Measurements from ENCODE around the gene FBLN2.

Gene FBLN2

GRCh38 chr3:13532631-13533030 lies 16.3 kb upstream of the FBLN2 start:
- Histone ChIP-seq H3K36me3 (ENCODE audit: control insufficient read depth in 1 of 2, insufficient read depth in 2 of 2, low read depth in 1 of 2, low read length in 2 of 2) (no peaks in the 10 kb centered on the region), H3K4me2 (ENCODE audit: low read length, poor library complexity, severe bottlenecking) (no peak overlapping the region), H4K91ac (ENCODE audit: low read length) (no peak overlapping the region), H2BK120ac (ENCODE audit: low read depth, low read length) (no peak overlapping the region), H2BK15ac (ENCODE audit: low read depth, poor library complexity, severe bottlenecking) (no peak overlapping the region), H3K4ac (ENCODE audit: low read depth in 1 of 2, low read length in 2 of 2) (no peak overlapping the region), H4K8ac (ENCODE audit: low read length) (no peak overlapping the region), H3K23ac (ENCODE audit: low read length in 2 of 2) (no peak overlapping the region), H3K27ac (ENCODE audit: low read length, poor library complexity, severe bottlenecking) (no peak overlapping the region), H2BK12ac (ENCODE audit: low read length in 2 of 2) (no peak overlapping the region), H3K4me1 (ENCODE audit: control insufficient read depth, insufficient read depth, low read depth, low read length) (peaks cover 17% of the 10 kb centered on the region), H3K79me1 (replicated peaks; ENCODE audit: low read length, poor library complexity, severe bottlenecking) (no peaks in the 10 kb centered on the region), H2AK5ac (ENCODE audit: low read length, severe bottlenecking) (no peak overlapping the region), H3K4me3 (ENCODE audit: insufficient read depth in 1 of 2, low read depth in 1 of 2, low read length in 2 of 2) (no peak overlapping the region), H2AFZ (ENCODE audit: low read depth, low read length) (no peak overlapping the region), H2BK5ac (ENCODE audit: low read depth, low read length, poor library complexity, severe bottlenecking) (no peak overlapping the region), H3K9ac (ENCODE audit: low read length) (peak overlapping the region; percentile 3), H3K9me3 (ENCODE audit: control insufficient read depth, low read length) (no peaks in the 10 kb centered on the region), H3K18ac (ENCODE audit: low read depth in 1 of 2, low read length in 2 of 2) (no peak overlapping the region), H3K27me3 (ENCODE audit: control insufficient read depth in 1 of 2, insufficient read depth in 1 of 2, low read length in 2 of 2) (peaks cover 0 to 18% of the 10 kb centered on the region in 2 experiments), H3K14ac (ENCODE audit: low read length in 2 of 2) (no peak overlapping the region)
- no peak for DNase-seq
- WGBS = 85% methylated on average over 3 of the region's 5 CpGs

- H3K27me3 ChIP-seq (ENCODE audit: control insufficient read depth in 1 of 2, insufficient read depth in 1 of 2, low read length in 2 of 2) = peaks cover 0 to 18% of the 10 kb centered on the region in 2 experiments
- no peak overlapping the region for H2BK5ac ChIP-seq (ENCODE audit: low read depth, low read length, poor library complexity, severe bottlenecking)
- WGBS = 85% methylated on average over 8 of the region's 8 CpGs
- DNase-seq = no peak
- H3K14ac ChIP-seq (ENCODE audit: low read length in 2 of 2) = peak overlapping the region in 1 of 2 experiments; percentile 31
- H3K4me3 ChIP-seq (ENCODE audit: insufficient read depth in 1 of 2, low read depth in 1 of 2, low read length in 2 of 2) = no peak overlapping the region
- H3K79me1 ChIP-seq (replicated peaks; ENCODE audit: low read length, poor library complexity, severe bottlenecking) = no peaks in the 10 kb centered on the region
- peak overlapping the region; percentile 3 for H3K9ac ChIP-seq (ENCODE audit: low read length)
- H2AFZ ChIP-seq (ENCODE audit: low read depth, low read length) = no peak overlapping the region
- no peak overlapping the region for H3K23ac ChIP-seq (ENCODE audit: low read length in 2 of 2)
- H3K4ac ChIP-seq (ENCODE audit: low read depth in 1 of 2, low read length in 2 of 2) = no peak overlapping the region
- H2AK5ac ChIP-seq (ENCODE audit: low read length, severe bottlenecking) = no peak overlapping the region
- H4K8ac ChIP-seq (ENCODE audit: low read length) = no peak overlapping the region
- no peak overlapping the region for H3K27ac ChIP-seq (ENCODE audit: low read length, poor library complexity, severe bottlenecking)
- peak overlapping the region; percentile 2 for H4K91ac ChIP-seq (ENCODE audit: low read length)
- H2BK12ac ChIP-seq (ENCODE audit: low read length in 2 of 2) = no peak overlapping the region
- peaks cover 23% of the 10 kb centered on the region for H3K4me1 ChIP-seq (ENCODE audit: control insufficient read depth, insufficient read depth, low read depth, low read length)
- H3K18ac ChIP-seq (ENCODE audit: low read depth in 1 of 2, low read length in 2 of 2) = no peak overlapping the region
- no peak overlapping the region for H2BK15ac ChIP-seq (ENCODE audit: low read depth, poor library complexity, severe bottlenecking)
- no peak overlapping the region for H3K4me2 ChIP-seq (ENCODE audit: low read length, poor library complexity, severe bottlenecking)
- H3K36me3 ChIP-seq (ENCODE audit: control insufficient read depth in 1 of 2, insufficient read depth in 2 of 2, low read depth in 1 of 2, low read length in 2 of 2) = no peaks in the 10 kb centered on the region
- no peak overlapping the region for H2BK120ac ChIP-seq (ENCODE audit: low read depth, low read length)
- no peaks in the 10 kb centered on the region for H3K9me3 ChIP-seq (ENCODE audit: control insufficient read depth, low read length)
Observed at GRCh38 chr3:13533885-13534301, 15.0 kb upstream of the FBLN2 start.

- H3K14ac ChIP-seq (ENCODE audit: low read length in 2 of 2) = peak overlapping the region in 1 of 2 experiments; percentile 2
- 88% methylated on average over 8 of the region's 10 CpGs for WGBS
- no peaks in the 10 kb centered on the region for H3K79me1 ChIP-seq (replicated peaks; ENCODE audit: low read length, poor library complexity, severe bottlenecking)
- H3K4me3 ChIP-seq (ENCODE audit: insufficient read depth in 1 of 2, low read depth in 1 of 2, low read length in 2 of 2) = no peak overlapping the region
- H2BK120ac ChIP-seq (ENCODE audit: low read depth, low read length) = no peak overlapping the region
- no peak overlapping the region for H4K91ac ChIP-seq (ENCODE audit: low read length)
- no peak overlapping the region for H2AK5ac ChIP-seq (ENCODE audit: low read length, severe bottlenecking)
- H2BK5ac ChIP-seq (ENCODE audit: low read depth, low read length, poor library complexity, severe bottlenecking) = no peak overlapping the region
- H3K4me2 ChIP-seq (ENCODE audit: low read length, poor library complexity, severe bottlenecking) = no peak overlapping the region
- DNase-seq = no peak
- H2BK15ac ChIP-seq (ENCODE audit: low read depth, poor library complexity, severe bottlenecking) = no peak overlapping the region
- H2BK12ac ChIP-seq (ENCODE audit: low read length in 2 of 2) = no peak overlapping the region
- peaks cover 0 to 13% of the 10 kb centered on the region in 2 experiments for H3K27me3 ChIP-seq (ENCODE audit: control insufficient read depth in 1 of 2, insufficient read depth in 1 of 2, low read length in 2 of 2)
- H3K36me3 ChIP-seq (ENCODE audit: control insufficient read depth in 1 of 2, insufficient read depth in 2 of 2, low read depth in 1 of 2, low read length in 2 of 2) = no peaks in the 10 kb centered on the region
- peaks cover 35% of the 10 kb centered on the region for H3K4me1 ChIP-seq (ENCODE audit: control insufficient read depth, insufficient read depth, low read depth, low read length)
- H3K4ac ChIP-seq (ENCODE audit: low read depth in 1 of 2, low read length in 2 of 2) = no peak overlapping the region
- H3K18ac ChIP-seq (ENCODE audit: low read depth in 1 of 2, low read length in 2 of 2) = no peak overlapping the region
- H4K8ac ChIP-seq (ENCODE audit: low read length) = no peak overlapping the region
- no peak overlapping the region for H3K9ac ChIP-seq (ENCODE audit: low read length)
- no peak overlapping the region for H3K27ac ChIP-seq (ENCODE audit: low read length, poor library complexity, severe bottlenecking)
- no peak overlapping the region for H3K23ac ChIP-seq (ENCODE audit: low read length in 2 of 2)
- H3K9me3 ChIP-seq (ENCODE audit: control insufficient read depth, low read length) = no peaks in the 10 kb centered on the region
- no peak overlapping the region for H2AFZ ChIP-seq (ENCODE audit: low read depth, low read length)
Observed at GRCh38 chr3:13535526-13535875, 13.4 kb upstream of the FBLN2 start.

- Histone ChIP-seq H2BK15ac (ENCODE audit: low read depth, poor library complexity, severe bottlenecking) (peak overlapping the region; percentile 19), H3K27me3 (ENCODE audit: control insufficient read depth in 1 of 2, insufficient read depth in 1 of 2, low read length in 2 of 2) (peaks cover 0 to 13% of the 10 kb centered on the region in 2 experiments), H3K14ac (ENCODE audit: low read length in 2 of 2) (peak overlapping the region in 1 of 2 experiments; percentile 2), H2BK120ac (ENCODE audit: low read depth, low read length) (no peak overlapping the region), H2BK12ac (ENCODE audit: low read length in 2 of 2) (peak overlapping the region in 1 of 2 experiments; percentile 35), H4K91ac (ENCODE audit: low read length) (no peak overlapping the region), H2AK5ac (ENCODE audit: low read length, severe bottlenecking) (peak overlapping the region; percentile 53), H3K23ac (ENCODE audit: low read length in 2 of 2) (no peak overlapping the region), H3K4me3 (ENCODE audit: insufficient read depth in 1 of 2, low read depth in 1 of 2, low read length in 2 of 2) (no peak overlapping the region), H3K18ac (ENCODE audit: low read depth in 1 of 2, low read length in 2 of 2) (no peak overlapping the region), H3K36me3 (ENCODE audit: control insufficient read depth in 1 of 2, insufficient read depth in 2 of 2, low read depth in 1 of 2, low read length in 2 of 2) (no peaks in the 10 kb centered on the region), H3K79me1 (replicated peaks; ENCODE audit: low read length, poor library complexity, severe bottlenecking) (no peaks in the 10 kb centered on the region), H2BK5ac (ENCODE audit: low read depth, low read length, poor library complexity, severe bottlenecking) (no peak overlapping the region), H3K4me2 (ENCODE audit: low read length, poor library complexity, severe bottlenecking) (no peak overlapping the region), H3K4me1 (ENCODE audit: control insufficient read depth, insufficient read depth, low read depth, low read length) (peaks cover 37% of the 10 kb centered on the region), H3K27ac (ENCODE audit: low read length, poor library complexity, severe bottlenecking) (no peak overlapping the region), H2AFZ (ENCODE audit: low read depth, low read length) (no peak overlapping the region), H3K9me3 (ENCODE audit: control insufficient read depth, low read length) (no peaks in the 10 kb centered on the region), H4K8ac (ENCODE audit: low read length) (no peak overlapping the region), H3K4ac (ENCODE audit: low read depth in 1 of 2, low read length in 2 of 2) (no peak overlapping the region), H3K9ac (ENCODE audit: low read length) (peak overlapping the region; percentile 75)
- WGBS = 82% methylated on average over 9 of the region's 9 CpGs
- no peak for DNase-seq
Observed at GRCh38 chr3:13535905-13536304, 13.0 kb upstream of the FBLN2 start.

Measured in mesenchymal stem cell (in vitro differentiated cells and primary cell).